HL-60 (cell line): Measurements from ENCODE around the gene GCLC.
"Not testable (repeated sequence)": the region's sequence is repeated elsewhere in the genome, so short reads cannot be mapped to it uniquely, and the experiment has no call there.

Experiments used
- DNase-seq, 2 experiments: peaks; one replicate each; pipeline ENCODE4 v3.0.0-alpha.2; 2010 to 2020; ENCODE audit warnings: low read depth in 1 of 2, low spot score in 1 of 2
- H3K27ac ChIP-seq: fragments of 250-450 bp; sonication (Bioruptor Pico); replicated peaks from 2 replicates; pipeline ENCODE4 v1.5.1; 2020; ENCODE audit warnings: mild to moderate bottlenecking, moderate library complexity
- H3K27me3 ChIP-seq: fragments of 250-450 bp; sonication (Bioruptor Pico); 2 replicates; pipeline ENCODE4 v1.5.1; 2021; ENCODE audit warnings: mild to moderate bottlenecking, moderate library complexity; ENCODE audit not compliant: insufficient read depth, poor library complexity, severe bottlenecking
- H3K4me3 ChIP-seq: replicated peaks from 2 replicates; pipeline ENCODE4 v1.5.1; 2011; ENCODE audit warnings: mild to moderate bottlenecking, control low read depth, low read length; ENCODE audit not compliant: insufficient read depth
- CTCF ChIP-seq: IDR thresholded peaks from one replicate; pipeline ENCODE4 v1.5.1; 2011; ENCODE audit warnings: low read length, control low read depth, inconsistent platforms; ENCODE audit not compliant: insufficient read depth
- GABPA ChIP-seq: IDR thresholded peaks from 2 replicates; pipeline ENCODE4 v1.6.1; 2012; ENCODE audit warnings: low read depth
- POLR2AphosphoS5 ChIP-seq: IDR thresholded peaks from 2 replicates; pipeline ENCODE4 v1.6.1; 2012; ENCODE audit warnings: low read depth
- REST ChIP-seq: IDR thresholded peaks from 2 replicates; pipeline ENCODE4 v1.6.1; 2012; ENCODE audit warnings: low read depth; ENCODE audit not compliant: insufficient replicate concordance
- SPI1 ChIP-seq: IDR thresholded peaks from 2 replicates; pipeline ENCODE4 v1.6.1; 2012; ENCODE audit warnings: low read depth, mild to moderate bottlenecking, borderline replicate concordance

The GCLC gene

GRCh38 chr6:53578371-53578770, 33.5 kb upstream of the GCLC start:
- DNase-seq = no peak
- no peaks in the 10 kb centered on the region for H3K27me3 ChIP-seq
- TF ChIP-seq GABPA (no peak), CTCF (no peak), REST (no peak), SPI1 (no peak), POLR2AphosphoS5 (no peak)
- no peak overlapping the region for H3K27ac ChIP-seq
- no peak overlapping the region for H3K4me3 ChIP-seq

- Histone ChIP-seq H3K27ac (no peak overlapping the region), H3K4me3 (no peak overlapping the region), H3K27me3 (no peaks in the 10 kb centered on the region)
- no peak for TF ChIP-seq POLR2AphosphoS5
- no peak for DNase-seq
Measured at GRCh38 chr6:53573299-53573698, 28.4 kb upstream of the GCLC start.

GRCh38 chr6:53572379-53572778, 27.5 kb upstream of the GCLC start:
- not testable (repeated sequence) for H3K27ac ChIP-seq, H3K27me3 ChIP-seq, DNase-seq, H3K4me3 ChIP-seq

GRCh38 chr6:53568776-53569616, 24.1 kb upstream of the GCLC start:
- Histone ChIP-seq H3K27me3 (no peaks in the 10 kb centered on the region), H3K27ac (no peak overlapping the region), H3K4me3 (no peak overlapping the region)
- TF ChIP-seq POLR2AphosphoS5 = no peak
- TF ChIP-seq SPI1 = no peak
- no peak for TF ChIP-seq REST
- no peak for TF ChIP-seq GABPA
- no peak for TF ChIP-seq CTCF
- DNase-seq = no peak

- Histone ChIP-seq H3K27ac (no peak overlapping the region), H3K4me3 (no peak overlapping the region), H3K27me3 (no peaks in the 10 kb centered on the region)
- no peak for DNase-seq
- no peak for TF ChIP-seq SPI1
- TF ChIP-seq POLR2AphosphoS5 = no peak
- no peak for TF ChIP-seq GABPA
- TF ChIP-seq CTCF = no peak
- no peak for TF ChIP-seq REST
Measured at GRCh38 chr6:53567701-53568100, 22.8 kb upstream of the GCLC start.
